ENCODE data around the gene ZNF785.
"Not testable (repeated sequence)": the region's sequence is repeated elsewhere in the genome, so short reads cannot be mapped to it uniquely, and the experiment has no call there.

Gene ZNF785

DNA sequence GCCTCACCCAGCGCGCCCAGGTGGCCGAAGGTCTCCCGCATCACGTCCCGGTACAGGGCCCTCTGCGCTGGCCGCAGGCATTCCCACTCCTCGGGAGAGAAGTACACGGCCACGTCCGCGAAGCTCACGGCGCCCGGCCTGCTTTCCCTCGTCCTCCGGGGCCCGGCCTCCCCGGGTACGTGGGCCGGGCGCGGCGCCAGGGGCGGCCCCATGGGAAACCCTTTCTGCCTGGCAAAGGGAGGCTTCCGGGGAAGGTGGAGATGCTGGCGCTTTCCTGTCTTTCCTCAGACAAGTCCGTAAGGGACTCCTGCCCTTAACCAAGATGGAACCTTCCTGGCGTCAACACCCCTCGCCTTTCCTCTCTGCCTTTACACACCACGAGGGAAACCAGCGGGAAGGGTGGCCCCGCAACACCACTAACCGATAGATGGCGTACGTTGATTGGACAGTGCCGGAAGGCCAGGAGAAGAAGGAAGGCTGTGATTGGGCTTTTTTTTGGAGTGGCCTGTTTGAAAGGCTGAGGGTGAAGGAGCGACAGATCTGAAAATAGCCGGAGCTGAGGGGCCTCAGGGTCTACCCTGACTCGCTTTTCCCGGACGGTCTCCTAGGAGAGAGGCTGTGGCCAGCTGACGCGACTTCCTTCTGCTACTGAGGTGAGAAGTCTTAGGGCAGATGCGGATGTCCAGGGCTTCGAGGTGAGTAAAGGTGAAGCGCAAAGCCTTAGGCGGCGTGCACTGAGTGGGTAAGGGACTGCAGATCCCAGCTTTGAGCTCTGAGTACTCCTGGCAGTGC is at the start of gene ZNF785:
Gene ZNF785 (minus strand): TSS at position 298 of the 792 bp plus-strand sequence. CDS start 86 bp downstream, at position 212.
- DNase-seq (ENCODE audit: low read depth in 3 of 3) = peak; percentile 77 to 89 (median 83)

GRCh38 chr16:30633526-30633925 is 48.0 kb upstream of the ZNF785 start:
- no peak for DNase-seq (ENCODE audit: low read depth in 3 of 3)

DNA sequence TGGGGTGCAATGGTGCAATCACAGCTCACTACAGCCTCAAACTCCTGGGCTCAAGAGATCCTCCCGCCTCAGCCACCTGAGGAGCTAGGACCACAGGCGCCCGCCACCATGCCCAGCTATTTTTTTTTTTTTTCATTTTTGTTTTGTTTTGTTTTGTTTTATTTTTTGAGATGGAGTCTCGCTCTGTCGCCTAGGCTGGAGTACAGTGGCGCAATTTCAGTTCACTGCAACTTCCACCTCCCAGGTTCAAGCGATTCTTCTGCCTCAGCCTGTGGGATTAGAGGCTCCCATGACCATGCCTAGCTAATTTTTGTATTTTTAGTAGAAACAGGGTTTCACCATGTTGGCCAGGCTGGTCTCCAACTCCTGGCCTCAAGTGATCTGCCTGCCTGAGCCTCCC is 47.0 kb upstream of the ZNF785 start:
- not testable (repeated sequence) for DNase-seq (ENCODE audit: low read depth in 3 of 3)

- peak; percentile 78 to 88 (median 81) for DNase-seq (ENCODE audit: low read depth in 3 of 3)
Measured at GRCh38 chr16:30628628-30629540, 43.4 kb upstream of the ZNF785 start.

- DNase-seq (ENCODE audit: low read depth in 3 of 3) = no peak
Measured at GRCh38 chr16:30626236-30626635, 40.7 kb upstream of the ZNF785 start.

DNA sequence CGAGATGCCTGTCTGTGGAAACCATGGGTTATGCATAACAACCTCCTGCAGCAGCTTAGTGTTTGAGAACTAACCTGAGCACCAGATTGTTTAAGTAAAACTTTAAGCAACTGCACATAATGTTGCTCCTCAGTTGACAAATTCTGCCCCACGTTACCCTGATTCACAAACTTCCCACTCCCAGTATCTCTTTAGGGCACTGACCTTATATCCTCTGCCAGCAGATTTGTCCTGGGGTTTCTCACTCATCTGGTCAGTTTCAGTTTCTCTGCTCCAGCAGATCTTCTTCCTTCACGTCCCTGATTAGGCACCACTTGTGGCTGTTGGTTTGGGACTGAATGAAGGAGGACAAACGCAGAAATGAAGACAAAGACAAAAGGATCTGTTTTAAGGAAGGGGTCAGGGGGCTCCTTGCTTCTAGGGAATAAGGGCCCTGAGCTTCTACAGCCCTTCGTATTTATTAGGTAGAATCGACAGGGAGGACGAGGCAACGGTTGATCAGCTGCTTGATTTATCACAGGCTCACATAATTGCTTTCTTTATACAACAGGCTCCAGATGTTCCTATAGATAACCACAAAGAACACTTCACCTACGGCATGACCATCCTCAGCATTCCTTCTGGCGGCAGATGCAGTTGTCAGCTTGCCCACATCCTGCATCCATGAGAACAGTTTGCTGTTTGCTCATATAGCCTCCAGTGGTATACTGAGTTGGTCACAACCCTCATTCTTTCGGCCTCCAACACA is 38.2 kb upstream of the ZNF785 start:
- no peak for DNase-seq (ENCODE audit: low read depth in 3 of 3)

GRCh38 chr16:30622455-30623032 is 37.0 kb upstream of the ZNF785 start:
- DNase-seq (ENCODE audit: low read depth in 3 of 3) = no peak

- DNase-seq (ENCODE audit: low read depth in 3 of 3) = no peak
Measured at GRCh38 chr16:30621765-30622164, 36.3 kb upstream of the ZNF785 start.

GRCh38 chr16:30620169-30620568 is 34.7 kb upstream of the ZNF785 start:
- no peak for DNase-seq (ENCODE audit: low read depth in 3 of 3)

- no peak for DNase-seq (ENCODE audit: low read depth in 3 of 3)
Measured at GRCh38 chr16:30619638-30620037, 34.1 kb upstream of the ZNF785 start.

DNA sequence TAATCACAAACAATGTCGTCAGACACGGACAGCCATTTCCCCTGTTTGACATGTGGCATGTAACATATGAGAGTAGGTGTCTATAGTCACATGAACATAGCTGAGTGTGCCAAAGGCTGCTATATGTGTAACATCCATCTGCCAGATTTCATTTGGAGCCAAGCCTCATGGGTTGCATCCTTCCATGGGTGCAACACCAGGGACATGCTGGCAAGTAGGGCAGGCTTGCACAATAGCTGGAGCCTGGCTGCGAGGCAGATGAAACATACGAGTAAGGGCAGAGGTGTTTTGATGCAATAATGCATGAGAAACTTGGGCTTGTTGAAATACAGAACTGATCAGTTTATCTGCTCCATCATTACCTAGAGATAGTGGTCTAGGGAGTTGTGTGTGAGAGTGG is 33.7 kb upstream of the ZNF785 start:
- no peak for DNase-seq (ENCODE audit: low read depth in 3 of 3)

GRCh38 chr16:30615358-30616091 is 30.0 kb upstream of the ZNF785 start:
- DNase-seq (ENCODE audit: low read depth in 3 of 3) = peak; percentile 30 to 33 (median 31)

GRCh38 chr16:30609926-30610839 is 24.7 kb upstream of the ZNF785 start, which contains the start of gene ZNF689:
TSS of gene ZNF689 (minus strand) at chr16:30610389. CDS start at chr16:30610041, 348 bp downstream.
- DNase-seq (ENCODE audit: low read depth in 3 of 3) = peak; percentile 84 to 91 (median 90)

GRCh38 chr16:30609002-30609925 is 23.8 kb upstream of the ZNF785 start:
- DNase-seq (ENCODE audit: low read depth in 3 of 3) = peak in 1 of 3 experiments; percentile 21

GRCh38 chr16:30606004-30606403 is 20.5 kb upstream of the ZNF785 start:
- DNase-seq (ENCODE audit: low read depth in 3 of 3) = no peak

DNA sequence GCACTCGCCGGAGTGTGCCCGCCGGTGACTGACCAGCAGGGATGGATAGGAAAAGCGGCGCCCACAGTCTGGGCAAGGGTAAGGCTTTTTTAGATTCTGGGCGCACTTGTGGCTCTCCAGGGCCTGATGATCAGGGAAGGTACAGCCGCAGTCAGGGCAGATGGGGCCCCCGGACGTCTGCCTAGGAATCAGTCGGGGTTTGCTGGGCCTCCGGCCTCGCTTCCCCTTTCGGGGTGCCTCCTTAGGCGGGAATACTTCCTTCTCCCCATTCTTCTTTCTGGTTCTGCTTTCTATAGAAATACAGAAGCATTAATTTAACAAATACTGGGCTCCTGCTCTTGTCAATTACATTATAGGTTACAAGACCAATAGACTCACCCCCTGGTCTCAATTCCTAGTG is 19.7 kb upstream of the ZNF785 start:
- no peak for DNase-seq (ENCODE audit: low read depth in 3 of 3)

DNA sequence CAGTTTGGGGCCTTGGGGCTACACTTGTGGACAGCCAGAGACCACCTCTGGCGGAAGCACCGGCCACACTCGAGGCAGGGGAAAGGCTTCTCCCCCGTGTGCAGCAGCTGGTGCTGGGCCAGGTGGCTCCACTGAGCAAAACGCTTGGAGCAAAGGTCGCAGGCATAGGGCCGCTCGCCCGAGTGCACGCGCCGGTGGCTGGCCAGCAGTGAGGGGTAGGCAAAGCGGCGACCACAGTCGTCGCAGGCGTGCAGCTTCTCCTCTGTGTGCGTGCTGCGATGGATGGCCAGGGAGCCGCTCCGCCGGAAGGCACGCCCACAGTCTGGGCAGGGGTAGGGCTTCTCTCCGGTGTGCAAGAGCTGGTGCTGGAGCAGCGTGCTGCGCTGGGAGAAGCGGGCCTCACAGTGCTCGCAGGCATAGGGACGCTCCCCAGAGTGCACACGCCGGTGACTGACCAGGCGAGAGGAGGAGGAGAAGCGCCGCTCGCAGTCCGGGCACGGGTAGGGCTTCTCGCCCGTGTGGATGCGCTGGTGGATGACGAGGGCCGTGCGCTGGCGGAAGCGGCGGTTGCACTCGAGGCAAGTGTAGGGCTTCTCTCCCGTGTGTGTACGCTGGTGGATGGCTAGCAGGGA is 18.9 kb upstream of the ZNF785 start:
- DNase-seq (ENCODE audit: low read depth in 3 of 3) = no peak

GRCh38 chr16:30603945-30604315 is 18.4 kb upstream of the ZNF785 start:
- no peak for DNase-seq (ENCODE audit: low read depth in 3 of 3)
